ENCODE results near the gene GDAP2.

The GDAP2 gene

GRCh38 chr1:117890452-117890851 lies 39.0 kb downstream of the GDAP2 start:
- H4K20me1 ChIP-seq = no peaks in the 10 kb centered on the region
- TF ChIP-seq Cebpa-rat (IDR thresholded peaks at IDR 0.05) = no peak
- H3K9ac ChIP-seq = no peak overlapping the region
- no peaks in the 10 kb centered on the region for H3K9me3 ChIP-seq (replicated peaks in 1 of 11)
- H3K36me3 ChIP-seq = peaks cover 8 to 87% (median 32%) of the 10 kb centered on the region in 11 experiments; a peak in 20 of 22 replicates
- H3K27ac ChIP-seq = no peak overlapping the region
- H3K27me3 ChIP-seq = no peaks in the 10 kb centered on the region
- no peaks in the 10 kb centered on the region for H3K4me1 ChIP-seq
- no peak overlapping the region for H3K4me3 ChIP-seq
- H3K4me2 ChIP-seq = no peak overlapping the region

GRCh38 chr1:117886101-117886795 lies 43.2 kb downstream of the GDAP2 start:
- H3K27ac ChIP-seq = no peak overlapping the region
- H4K20me1 ChIP-seq = no peaks in the 10 kb centered on the region
- H3K4me2 ChIP-seq = no peak overlapping the region
- peaks cover 7 to 83% (median 21%) of the 10 kb centered on the region in 11 experiments; a peak in 20 of 22 replicates for H3K36me3 ChIP-seq
- H3K4me3 ChIP-seq = no peak overlapping the region
- H3K4me1 ChIP-seq = no peaks in the 10 kb centered on the region
- no peak for TF ChIP-seq Cebpa-rat (IDR thresholded peaks at IDR 0.05)
- no peaks in the 10 kb centered on the region for H3K27me3 ChIP-seq
- no peak overlapping the region for H3K9ac ChIP-seq
- H3K9me3 ChIP-seq (replicated peaks in 1 of 11) = no peaks in the 10 kb centered on the region

DNA sequence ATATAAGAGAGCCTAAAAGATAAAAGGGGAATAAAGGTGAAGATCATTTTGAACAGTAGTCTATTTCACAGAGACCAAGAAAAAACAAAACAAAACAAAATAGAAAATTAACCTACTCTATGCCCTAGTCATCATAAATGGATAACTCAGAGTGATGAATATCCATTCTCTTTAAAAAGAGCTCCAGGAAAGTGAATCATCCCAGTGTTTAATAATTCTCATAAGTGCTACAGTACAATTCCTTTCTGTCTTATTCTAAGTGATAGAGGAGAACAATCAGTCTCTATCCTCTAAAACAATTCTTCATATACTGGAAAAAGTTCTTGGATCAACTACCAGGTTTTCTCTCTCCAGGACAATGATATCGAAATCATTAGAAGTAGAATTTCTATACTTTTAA lies 45.8 kb downstream of the GDAP2 start:
- Histone ChIP-seq H4K20me1 (no peaks in the 10 kb centered on the region), H3K9me3 (replicated peaks in 1 of 11) (no peaks in the 10 kb centered on the region), H3K9ac (no peak overlapping the region), H3K4me2 (no peak overlapping the region), H3K4me3 (no peak overlapping the region), H3K4me1 (no peaks in the 10 kb centered on the region), H3K27ac (no peak overlapping the region), H3K36me3 (peaks cover 24 to 91% (median 39%) of the 10 kb centered on the region in 11 experiments; a peak in 21 of 22 replicates), H3K27me3 (no peaks in the 10 kb centered on the region)
- no peak for TF ChIP-seq Cebpa-rat (IDR thresholded peaks at IDR 0.05)

GRCh38 chr1:117879284-117879683 lies 50.1 kb downstream of the GDAP2 start:
- peaks cover 0 to 5% (median 0%) of the 10 kb centered on the region in 10 experiments; a peak in 2 of 20 replicates for H3K4me1 ChIP-seq
- H3K9me3 ChIP-seq (replicated peaks in 1 of 11) = peaks cover 8 to 18% (median 13%) of the 10 kb centered on the region in 11 experiments; a peak in 18 of 22 replicates
- H3K9ac ChIP-seq = no peak overlapping the region
- no peaks in the 10 kb centered on the region for H3K27me3 ChIP-seq
- no peak overlapping the region for H3K4me2 ChIP-seq
- no peak for TF ChIP-seq Cebpa-rat (IDR thresholded peaks at IDR 0.05)
- H3K4me3 ChIP-seq = no peak overlapping the region
- no peaks in the 10 kb centered on the region for H4K20me1 ChIP-seq
- H3K36me3 ChIP-seq = peaks cover 55 to 100% (median 72%) of the 10 kb centered on the region in 11 experiments
- H3K27ac ChIP-seq = no peak overlapping the region

GRCh38 chr1:117877823-117878222 lies 51.6 kb downstream of the GDAP2 start:
- Histone ChIP-seq H4K20me1 (no peaks in the 10 kb centered on the region), H3K4me2 (no peak overlapping the region), H3K9ac (no peak overlapping the region), H3K4me1 (peaks cover 0 to 5% (median 0%) of the 10 kb centered on the region in 10 experiments; a peak in 2 of 20 replicates), H3K36me3 (peaks cover 56 to 100% (median 78%) of the 10 kb centered on the region in 11 experiments), H3K27ac (no peak overlapping the region), H3K4me3 (no peak overlapping the region), H3K9me3 (replicated peaks in 1 of 11) (peaks cover 14 to 33% (median 24%) of the 10 kb centered on the region in 11 experiments; a peak in 20 of 22 replicates), H3K27me3 (no peaks in the 10 kb centered on the region)
- no peak for TF ChIP-seq Cebpa-rat (IDR thresholded peaks at IDR 0.05)

DNA sequence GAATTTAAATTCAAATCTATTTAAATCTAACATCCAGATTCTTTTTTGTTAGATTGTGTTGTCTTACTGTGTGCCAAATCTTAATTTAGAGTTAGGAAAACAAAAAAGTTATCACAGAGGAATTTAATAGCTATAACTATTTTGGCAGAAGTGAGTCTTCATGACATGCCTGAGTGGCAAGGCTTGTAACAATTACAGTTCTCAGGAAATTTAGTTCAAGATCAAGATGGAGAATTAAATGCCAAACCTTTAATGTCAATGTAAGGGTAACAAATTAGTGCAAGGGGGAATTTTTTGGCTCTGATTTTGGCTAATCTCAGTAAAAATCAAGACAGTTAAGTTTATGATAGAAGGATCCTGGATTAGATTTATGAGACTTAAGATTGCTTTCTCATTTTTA lies 58.4 kb downstream of the GDAP2 start:
- Histone ChIP-seq H3K27ac (no peak overlapping the region), H3K4me3 (no peak overlapping the region), H3K4me2 (no peak overlapping the region), H3K4me1 (peaks cover 0 to 2% (median 0%) of the 10 kb centered on the region in 10 experiments; a peak in 2 of 20 replicates), H3K36me3 (peaks cover 61 to 100% (median 79%) of the 10 kb centered on the region in 11 experiments), H3K27me3 (no peaks in the 10 kb centered on the region), H4K20me1 (no peaks in the 10 kb centered on the region), H3K9me3 (replicated peaks in 1 of 11) (peaks cover 16 to 49% (median 33%) of the 10 kb centered on the region in 11 experiments; a peak in 21 of 22 replicates), H3K9ac (no peak overlapping the region)
- TF ChIP-seq Cebpa-rat (IDR thresholded peaks at IDR 0.05) = no peak

GRCh38 chr1:117861694-117862093 lies 67.7 kb downstream of the GDAP2 start:
- Histone ChIP-seq H3K36me3 (peaks cover 9 to 61% (median 11%) of the 10 kb centered on the region in 11 experiments), H4K20me1 (no peaks in the 10 kb centered on the region), H3K4me1 (no peaks in the 10 kb centered on the region), H3K4me3 (no peak overlapping the region), H3K4me2 (no peak overlapping the region), H3K27ac (no peak overlapping the region), H3K27me3 (no peaks in the 10 kb centered on the region), H3K9ac (no peak overlapping the region), H3K9me3 (replicated peaks in 1 of 11) (peaks cover 0 to 8% (median 0%) of the 10 kb centered on the region in 11 experiments; a peak in 4 of 22 replicates)
- TF ChIP-seq Cebpa-rat (IDR thresholded peaks at IDR 0.05) = no peak

GRCh38 chr1:117860896-117861610 lies 68.4 kb downstream of the GDAP2 start:
- no peak overlapping the region for H3K27ac ChIP-seq
- H3K9me3 ChIP-seq (replicated peaks in 1 of 11) = peaks cover 0 to 3% (median 0%) of the 10 kb centered on the region in 11 experiments; a peak in 4 of 22 replicates
- no peak overlapping the region for H3K9ac ChIP-seq
- TF ChIP-seq Cebpa-rat (IDR thresholded peaks at IDR 0.05) = no peak
- peaks cover 3 to 54% (median 5%) of the 10 kb centered on the region in 11 experiments for H3K36me3 ChIP-seq
- H4K20me1 ChIP-seq = no peaks in the 10 kb centered on the region
- no peaks in the 10 kb centered on the region for H3K27me3 ChIP-seq
- H3K4me2 ChIP-seq = no peak overlapping the region
- H3K4me1 ChIP-seq = no peaks in the 10 kb centered on the region
- H3K4me3 ChIP-seq = no peak overlapping the region

GRCh38 chr1:117859901-117860300 lies 69.5 kb downstream of the GDAP2 start:
- TF ChIP-seq Cebpa-rat (IDR thresholded peaks at IDR 0.05) = no peak
- no peak overlapping the region for H3K4me3 ChIP-seq
- no peak overlapping the region for H3K9ac ChIP-seq
- no peaks in the 10 kb centered on the region for H3K9me3 ChIP-seq (replicated peaks in 1 of 11)
- no peak overlapping the region for H3K4me2 ChIP-seq
- no peaks in the 10 kb centered on the region for H3K27me3 ChIP-seq
- H3K36me3 ChIP-seq = peaks cover 0 to 43% (median 0%) of the 10 kb centered on the region in 11 experiments; a peak in 4 of 22 replicates
- H3K4me1 ChIP-seq = no peaks in the 10 kb centered on the region
- H4K20me1 ChIP-seq = no peaks in the 10 kb centered on the region
- no peak overlapping the region for H3K27ac ChIP-seq
